ENCODE data around the gene PDRG1.
"Not testable (repeated sequence)": the region's sequence is repeated elsewhere in the genome, so short reads cannot be mapped to it uniquely, and the experiment has no call there.

Gene PDRG1

GRCh38 chr20:31930779-31931178, 21.1 kb downstream of the PDRG1 start:
- H3K9me3 Mint-ChIP-seq: no peaks in the 10 kb centered on the region
- peak overlapping the region in 2 of 3 experiments; percentile 24 to 44 for H3K27ac Mint-ChIP-seq
- no peak overlapping the region for H3K4me3 Mint-ChIP-seq
- peaks cover 4% of the 10 kb centered on the region for H3K4me1 Mint-ChIP-seq
- H3K27me3 Mint-ChIP-seq (ENCODE audit: low read depth): peaks cover 9% of the 10 kb centered on the region
- no peaks in the 10 kb centered on the region for H3K36me3 Mint-ChIP-seq (ENCODE audit: low read depth)
- TF ChIP-seq, protein P1, sequence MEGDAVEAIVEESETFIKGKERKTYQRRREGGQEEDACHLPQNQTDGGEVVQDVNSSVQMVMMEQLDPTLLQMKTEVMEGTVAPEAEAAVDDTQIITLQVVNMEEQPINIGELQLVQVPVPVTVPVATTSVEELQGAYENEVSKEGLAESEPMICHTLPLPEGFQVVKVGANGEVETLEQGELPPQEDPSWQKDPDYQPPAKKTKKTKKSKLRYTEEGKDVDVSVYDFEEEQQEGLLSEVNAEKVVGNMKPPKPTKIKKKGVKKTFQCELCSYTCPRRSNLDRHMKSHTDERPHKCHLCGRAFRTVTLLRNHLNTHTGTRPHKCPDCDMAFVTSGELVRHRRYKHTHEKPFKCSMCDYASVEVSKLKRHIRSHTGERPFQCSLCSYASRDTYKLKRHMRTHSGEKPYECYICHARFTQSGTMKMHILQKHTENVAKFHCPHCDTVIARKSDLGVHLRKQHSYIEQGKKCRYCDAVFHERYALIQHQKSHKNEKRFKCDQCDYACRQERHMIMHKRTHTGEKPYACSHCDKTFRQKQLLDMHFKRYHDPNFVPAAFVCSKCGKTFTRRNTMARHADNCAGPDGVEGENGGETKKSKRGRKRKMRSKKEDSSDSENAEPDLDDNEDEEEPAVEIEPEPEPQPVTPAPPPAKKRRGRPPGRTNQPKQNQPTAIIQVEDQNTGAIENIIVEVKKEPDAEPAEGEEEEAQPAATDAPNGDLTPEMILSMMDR (IDR thresholded peaks at IDR 0.05; ENCODE audit: unreplicated experiment in 3 of 3): no peak

GRCh38 chr20:31929631-31930030, 22.2 kb downstream of the PDRG1 start:
- H3K27ac Mint-ChIP-seq; H3K9me3 Mint-ChIP-seq; H3K36me3 Mint-ChIP-seq (ENCODE audit: low read depth); H3K4me3 Mint-ChIP-seq; H3K4me1 Mint-ChIP-seq: not testable (repeated sequence)
- H3K27me3 Mint-ChIP-seq (ENCODE audit: low read depth): peaks cover 15% of the 10 kb centered on the region

DNA sequence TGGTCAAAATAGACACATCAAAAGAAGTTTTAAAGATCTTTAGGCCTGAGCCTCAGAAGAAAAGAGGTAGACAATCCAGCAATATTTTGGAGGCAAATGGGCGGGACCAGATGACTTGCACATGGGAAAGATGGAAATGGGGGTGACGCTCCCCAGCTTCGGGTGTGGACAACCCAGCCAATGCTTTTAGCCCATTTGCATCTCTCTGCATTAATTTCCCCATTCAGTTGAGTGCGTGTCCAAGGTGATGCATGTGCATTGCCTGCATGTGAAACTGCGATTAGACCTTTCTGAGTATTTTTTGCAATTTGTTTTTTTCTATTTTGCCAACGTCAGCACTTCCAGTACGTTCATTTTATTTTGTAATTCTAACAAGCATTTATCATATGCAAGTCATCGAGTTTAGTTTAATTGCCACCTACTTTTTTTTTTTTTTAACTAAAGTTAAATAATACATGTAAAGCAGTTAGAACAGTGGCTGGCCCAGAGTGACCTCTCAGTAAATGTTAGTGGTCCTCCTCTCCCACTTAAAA, 24.2 kb downstream of the PDRG1 start:
- H3K9me3 Mint-ChIP-seq: no peaks in the 10 kb centered on the region
- H3K4me1 Mint-ChIP-seq: peaks cover 12% of the 10 kb centered on the region
- TF ChIP-seq, protein P1 (IDR thresholded peaks at IDR 0.05; ENCODE audit: unreplicated experiment in 3 of 3): no peak
- no peaks in the 10 kb centered on the region for H3K36me3 Mint-ChIP-seq (ENCODE audit: low read depth)
- H3K27me3 Mint-ChIP-seq (ENCODE audit: low read depth): peaks cover 15% of the 10 kb centered on the region
- H3K27ac Mint-ChIP-seq: no peak overlapping the region
- H3K4me3 Mint-ChIP-seq: no peak overlapping the region

- peaks cover 12% of the 10 kb centered on the region for H3K4me1 Mint-ChIP-seq
- H3K9me3 Mint-ChIP-seq: no peaks in the 10 kb centered on the region
- H3K27ac Mint-ChIP-seq: no peak overlapping the region
- peaks cover 14% of the 10 kb centered on the region for H3K27me3 Mint-ChIP-seq (ENCODE audit: low read depth)
- TF ChIP-seq, protein P1 (IDR thresholded peaks at IDR 0.05; ENCODE audit: unreplicated experiment in 3 of 3): no peak
- H3K36me3 Mint-ChIP-seq (ENCODE audit: low read depth): peaks cover 3% of the 10 kb centered on the region
- H3K4me3 Mint-ChIP-seq: no peak overlapping the region
These were observed 25.4 kb downstream of the PDRG1 start for GRCh38 chr20:31926493-31926892.

GRCh38 chr20:31925631-31926030, 26.2 kb downstream of the PDRG1 start:
- Mint-ChIP-seq H3K9me3 (no peaks in the 10 kb centered on the region), H3K4me1 (peaks cover 9% of the 10 kb centered on the region), H3K4me3 (no peak overlapping the region), H3K27ac (no peak overlapping the region), H3K27me3 (ENCODE audit: low read depth) (peaks cover 9% of the 10 kb centered on the region), H3K36me3 (ENCODE audit: low read depth) (peaks cover 3% of the 10 kb centered on the region)
- TF ChIP-seq, protein P1 (IDR thresholded peaks at IDR 0.05; ENCODE audit: unreplicated experiment in 3 of 3): no peak

- Mint-ChIP-seq H3K27me3 (ENCODE audit: low read depth) (peaks cover 9% of the 10 kb centered on the region), H3K27ac (no peak overlapping the region), H3K4me1 (peaks cover 8% of the 10 kb centered on the region), H3K4me3 (no peak overlapping the region), H3K36me3 (ENCODE audit: low read depth) (peaks cover 3% of the 10 kb centered on the region), H3K9me3 (no peaks in the 10 kb centered on the region)
- TF ChIP-seq, protein P1 (IDR thresholded peaks at IDR 0.05; ENCODE audit: unreplicated experiment in 3 of 3): no peak
These were observed 27.3 kb downstream of the PDRG1 start for GRCh38 chr20:31924561-31924960.
